H1 (cell line): Measurements from ENCODE around the gene ARHGEF40. TPM values are rescaled to one million over a fixed set of nuclear protein-coding genes. Genes with fewer than 3 reads are reported as not detected.

Experiments used
- CEBPB ChIP-seq: IDR thresholded peaks from 2 replicates; pipeline ENCODE4 v1.6.1; 2012; ENCODE audit warnings: low read depth, low read length
- MAFK ChIP-seq: IDR thresholded peaks from 2 replicates; pipeline ENCODE4 v1.6.1; 2012; ENCODE audit warnings: low read depth, mild to moderate bottlenecking, improper control_type of control experiment, low read length
- NANOG ChIP-seq: IDR thresholded peaks from 2 replicates; pipeline ENCODE4 v1.6.1; 2011; ENCODE audit warnings: low read length, low read depth, mild to moderate bottlenecking, inconsistent platforms; ENCODE audit not compliant: insufficient read depth, poor library complexity, severe bottlenecking
- RBBP5 ChIP-seq: IDR thresholded peaks from 2 replicates; pipeline ENCODE4 v1.7.1; 2012; ENCODE audit warnings: low read depth, mild to moderate bottlenecking, inconsistent platforms, low read length, moderate library complexity, borderline replicate concordance
- polyA plus RNA-seq, 7 experiments: library from polyadenylated mRNA; depleted of rRNA in 3 of 7; stranded (reverse) in 5 of 7; unstranded in 2 of 7; fragments of >200 nt in 5 of 7; fragments of 200-250 nt in 2 of 7; gene quantifications; 1 replicate in 5 of 7; 2 replicates in 1 of 7; 4 replicates in 1 of 7; pipeline versions ENCODE4 v1.2.1 to v1.2.3, GENCODE V29; 2011 to 2013; ENCODE audit warnings: missing spikeins in 2 of 7, mixed read lengths in 2 of 7
- total RNA-seq: library from RNA; stranded (reverse); fragmentation: NEBNext Ultra II Directional; extraction: Animal tissue kit (Norgen Biotek cat#: 25700); gene quantifications from 2 replicates; pipeline ENCODE4 v1.2.1, GENCODE V29; 2021

The ARHGEF40 gene
- total and polyA plus RNA-seq, 2 of the 8 experiments (the other 6 are each of a cell fraction or from before 2014, with no cell fraction given) = 53.1 to 101 TPM

DNA sequence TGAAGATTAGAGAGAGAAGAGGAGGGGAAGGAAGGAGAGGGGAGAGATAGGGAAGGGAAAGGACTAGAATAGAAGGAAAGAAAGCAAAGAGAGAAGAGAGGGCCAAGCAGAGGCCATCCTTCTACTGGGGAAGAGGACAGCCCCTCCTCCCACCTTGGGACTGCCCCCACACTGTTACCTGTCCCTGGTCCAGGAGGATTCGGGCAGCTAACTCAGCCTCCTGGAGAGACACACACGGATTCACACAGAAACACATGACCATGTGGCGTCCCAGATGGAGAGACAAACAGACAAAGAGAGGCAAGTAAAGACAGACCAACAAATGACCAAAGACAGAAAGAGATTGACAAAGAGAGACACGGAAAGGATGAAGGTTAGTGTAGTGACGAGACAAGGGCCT lies 47.4 kb upstream of the ARHGEF40 start (continued):
- TF ChIP-seq RBBP5 (no peak), CEBPB (no peak), MAFK (no peak), NANOG (no peak)
